ENCODE results near the gene TMEM72.

- TF ChIP-seq CTCF (IDR thresholded peaks at IDR 0.05; ENCODE audit: poor library complexity) (no peak), EZH2phosphoT487 (IDR thresholded peaks at IDR 0.05; ENCODE audit: low read depth, severe bottlenecking, unreplicated experiment) (no peak), EZH2 (IDR thresholded peaks at IDR 0.05; ENCODE audit: borderline replicate concordance) (no peak)
Measured at GRCh38 chr10:44882166-44882720, 28.9 kb upstream of the TMEM72 start.

Measured in hepatocyte (in vitro differentiated cells).